ENCODE results near the gene NIPA2.

The NIPA2 gene

GRCh38 chr15:22904736-22905135 is 66.3 kb downstream of the NIPA2 start:
- H3K36me3 ChIP-seq (ENCODE audit: control insufficient read depth in 4 of 4, insufficient read depth in 4 of 4, low read length in 3 of 4) = peaks cover 10 to 83% (median 45%) of the 10 kb centered on the region in 4 experiments
- 100% methylated on average over 11 of the region's 11 CpGs for WGBS (ENCODE audit: insufficient coverage)
- no peaks in the 10 kb centered on the region for H3K4me1 ChIP-seq (ENCODE audit: control extremely low read depth in 1 of 4, control insufficient read depth in 4 of 4, insufficient read depth in 4 of 4, low read length in 3 of 4)
- H3K9me3 ChIP-seq (ENCODE audit: control extremely low read depth in 1 of 5, control insufficient read depth in 4 of 5, insufficient read depth in 2 of 5, low read depth in 1 of 5, low read length in 4 of 5) = peaks cover 0 to 3% (median 0%) of the 10 kb centered on the region in 5 experiments
- H3K4me3 ChIP-seq (ENCODE audit: control insufficient read depth in 1 of 7, extremely low read depth in 1 of 7, insufficient read depth in 4 of 7, low read depth in 2 of 7, low read length in 6 of 7) = no peak overlapping the region
- DNase-seq = no peak
- CTCF ChIA-PET = no interaction called here
- POLR2A ChIA-PET = no interaction called here
- H3K27ac ChIP-seq (ENCODE audit: insufficient read depth in 1 of 2, low read depth in 1 of 2, low read length in 2 of 2, poor library complexity in 1 of 2, severe bottlenecking in 2 of 2) = no peak overlapping the region
- no peaks in the 10 kb centered on the region for H3K27me3 ChIP-seq (replicated peaks in 2 of 5; ENCODE audit: control insufficient read depth in 4 of 5, insufficient read depth in 5 of 5, low read length in 4 of 5)

GRCh38 chr15:22907161-22907950 is 68.9 kb downstream of the NIPA2 start:
- Histone ChIP-seq H3K9me3 (ENCODE audit: control extremely low read depth in 1 of 5, control insufficient read depth in 4 of 5, insufficient read depth in 2 of 5, low read depth in 1 of 5, low read length in 4 of 5) (no peaks in the 10 kb centered on the region), H3K4me3 (ENCODE audit: control insufficient read depth in 1 of 7, extremely low read depth in 1 of 7, insufficient read depth in 4 of 7, low read depth in 2 of 7, low read length in 6 of 7) (no peak overlapping the region), H3K4me1 (ENCODE audit: control extremely low read depth in 1 of 4, control insufficient read depth in 4 of 4, insufficient read depth in 4 of 4, low read length in 3 of 4) (no peaks in the 10 kb centered on the region), H3K27ac (ENCODE audit: insufficient read depth in 1 of 2, low read depth in 1 of 2, low read length in 2 of 2, poor library complexity in 1 of 2, severe bottlenecking in 2 of 2) (no peak overlapping the region), H3K36me3 (ENCODE audit: control insufficient read depth in 4 of 4, insufficient read depth in 4 of 4, low read length in 3 of 4) (peaks cover 11 to 86% (median 53%) of the 10 kb centered on the region in 4 experiments), H3K27me3 (replicated peaks in 2 of 5; ENCODE audit: control insufficient read depth in 4 of 5, insufficient read depth in 5 of 5, low read length in 4 of 5) (no peaks in the 10 kb centered on the region)
- WGBS (ENCODE audit: insufficient coverage) = 98% methylated on average over 15 of the region's 16 CpGs
- DNase-seq = no peak
- POLR2A ChIA-PET = no interaction called here
- CTCF ChIA-PET = no interaction called here

GRCh38 chr15:22908830-22909229 is 70.4 kb downstream of the NIPA2 start:
- Histone ChIP-seq H3K9me3 (ENCODE audit: control extremely low read depth in 1 of 5, control insufficient read depth in 4 of 5, insufficient read depth in 2 of 5, low read depth in 1 of 5, low read length in 4 of 5) (no peaks in the 10 kb centered on the region), H3K36me3 (ENCODE audit: control insufficient read depth in 4 of 4, insufficient read depth in 4 of 4, low read length in 3 of 4) (peaks cover 11 to 83% (median 46%) of the 10 kb centered on the region in 4 experiments), H3K4me1 (ENCODE audit: control extremely low read depth in 1 of 4, control insufficient read depth in 4 of 4, insufficient read depth in 4 of 4, low read length in 3 of 4) (no peaks in the 10 kb centered on the region), H3K27me3 (replicated peaks in 2 of 5; ENCODE audit: control insufficient read depth in 4 of 5, insufficient read depth in 5 of 5, low read length in 4 of 5) (no peaks in the 10 kb centered on the region), H3K4me3 (ENCODE audit: control insufficient read depth in 1 of 7, extremely low read depth in 1 of 7, insufficient read depth in 4 of 7, low read depth in 2 of 7, low read length in 6 of 7) (no peak overlapping the region), H3K27ac (ENCODE audit: insufficient read depth in 1 of 2, low read depth in 1 of 2, low read length in 2 of 2, poor library complexity in 1 of 2, severe bottlenecking in 2 of 2) (no peak overlapping the region)
- CTCF ChIA-PET = interaction anchor here (1.9 kb wide), 1 partner anchor 127 kb away, joined by 5 read pairs; no protein-coding TSS in a partner anchor
- POLR2A ChIA-PET = no interaction called here
- WGBS (ENCODE audit: insufficient coverage) = 100% methylated on average over 4 of the region's 9 CpGs
- DNase-seq = no peak

- Histone ChIP-seq H3K27ac (ENCODE audit: insufficient read depth in 1 of 2, low read depth in 1 of 2, low read length in 2 of 2, poor library complexity in 1 of 2, severe bottlenecking in 2 of 2) (no peak overlapping the region), H3K36me3 (ENCODE audit: control insufficient read depth in 4 of 4, insufficient read depth in 4 of 4, low read length in 3 of 4) (peaks cover 11 to 87% (median 51%) of the 10 kb centered on the region in 4 experiments), H3K4me1 (ENCODE audit: control extremely low read depth in 1 of 4, control insufficient read depth in 4 of 4, insufficient read depth in 4 of 4, low read length in 3 of 4) (no peaks in the 10 kb centered on the region), H3K4me3 (ENCODE audit: control insufficient read depth in 1 of 7, extremely low read depth in 1 of 7, insufficient read depth in 4 of 7, low read depth in 2 of 7, low read length in 6 of 7) (no peak overlapping the region), H3K9me3 (ENCODE audit: control extremely low read depth in 1 of 5, control insufficient read depth in 4 of 5, insufficient read depth in 2 of 5, low read depth in 1 of 5, low read length in 4 of 5) (no peaks in the 10 kb centered on the region), H3K27me3 (replicated peaks in 2 of 5; ENCODE audit: control insufficient read depth in 4 of 5, insufficient read depth in 5 of 5, low read length in 4 of 5) (no peaks in the 10 kb centered on the region)
- ChIA-PET CTCF (no interaction called here), POLR2A (no interaction called here)
- WGBS (ENCODE audit: insufficient coverage) = 98% methylated on average over 5 of the region's 8 CpGs
- no peak for DNase-seq
These were observed 72.8 kb downstream of the NIPA2 start for GRCh38 chr15:22911306-22911705.

GRCh38 chr15:22912256-22912655 is 73.8 kb downstream of the NIPA2 start:
- no peak for DNase-seq
- no peak overlapping the region for H3K4me3 ChIP-seq (ENCODE audit: control insufficient read depth in 1 of 7, extremely low read depth in 1 of 7, insufficient read depth in 4 of 7, low read depth in 2 of 7, low read length in 6 of 7)
- H3K9me3 ChIP-seq (ENCODE audit: control extremely low read depth in 1 of 5, control insufficient read depth in 4 of 5, insufficient read depth in 2 of 5, low read depth in 1 of 5, low read length in 4 of 5) = no peaks in the 10 kb centered on the region
- peaks cover 11 to 89% (median 58%) of the 10 kb centered on the region in 4 experiments for H3K36me3 ChIP-seq (ENCODE audit: control insufficient read depth in 4 of 4, insufficient read depth in 4 of 4, low read length in 3 of 4)
- ChIA-PET POLR2A (no interaction called here), CTCF (no interaction called here)
- H3K27me3 ChIP-seq (replicated peaks in 2 of 5; ENCODE audit: control insufficient read depth in 4 of 5, insufficient read depth in 5 of 5, low read length in 4 of 5) = no peaks in the 10 kb centered on the region
- 97% methylated on average over 8 of the region's 12 CpGs for WGBS (ENCODE audit: insufficient coverage)
- H3K27ac ChIP-seq (ENCODE audit: insufficient read depth in 1 of 2, low read depth in 1 of 2, low read length in 2 of 2, poor library complexity in 1 of 2, severe bottlenecking in 2 of 2) = no peak overlapping the region
- no peaks in the 10 kb centered on the region for H3K4me1 ChIP-seq (ENCODE audit: control extremely low read depth in 1 of 4, control insufficient read depth in 4 of 4, insufficient read depth in 4 of 4, low read length in 3 of 4)

- WGBS (ENCODE audit: insufficient coverage) = 96% methylated on average over 12 of the region's 13 CpGs
- DNase-seq = no peak
- peaks cover 7 to 90% (median 59%) of the 10 kb centered on the region in 4 experiments for H3K36me3 ChIP-seq (ENCODE audit: control insufficient read depth in 4 of 4, insufficient read depth in 4 of 4, low read length in 3 of 4)
- H3K27me3 ChIP-seq (replicated peaks in 2 of 5; ENCODE audit: control insufficient read depth in 4 of 5, insufficient read depth in 5 of 5, low read length in 4 of 5) = no peaks in the 10 kb centered on the region
- ChIA-PET POLR2A (no interaction called here), CTCF (interaction anchor here (1.0 kb wide), 1 partner anchor 18 kb away, joined by 4 read pairs; no protein-coding TSS in a partner anchor)
- H3K4me1 ChIP-seq (ENCODE audit: control extremely low read depth in 1 of 4, control insufficient read depth in 4 of 4, insufficient read depth in 4 of 4, low read length in 3 of 4) = no peaks in the 10 kb centered on the region
- H3K9me3 ChIP-seq (ENCODE audit: control extremely low read depth in 1 of 5, control insufficient read depth in 4 of 5, insufficient read depth in 2 of 5, low read depth in 1 of 5, low read length in 4 of 5) = no peaks in the 10 kb centered on the region
- no peak overlapping the region for H3K27ac ChIP-seq (ENCODE audit: insufficient read depth in 1 of 2, low read depth in 1 of 2, low read length in 2 of 2, poor library complexity in 1 of 2, severe bottlenecking in 2 of 2)
- no peak overlapping the region for H3K4me3 ChIP-seq (ENCODE audit: control insufficient read depth in 1 of 7, extremely low read depth in 1 of 7, insufficient read depth in 4 of 7, low read depth in 2 of 7, low read length in 6 of 7)
These were observed 75.3 kb downstream of the NIPA2 start for GRCh38 chr15:22913646-22914380.

GRCh38 chr15:22915866-22916515 is 77.5 kb downstream of the NIPA2 start:
- H3K27me3 ChIP-seq (replicated peaks in 2 of 5; ENCODE audit: control insufficient read depth in 4 of 5, insufficient read depth in 5 of 5, low read length in 4 of 5) = no peaks in the 10 kb centered on the region
- ChIA-PET CTCF (no interaction called here), POLR2A (no interaction called here)
- no peak overlapping the region for H3K27ac ChIP-seq (ENCODE audit: insufficient read depth in 1 of 2, low read depth in 1 of 2, low read length in 2 of 2, poor library complexity in 1 of 2, severe bottlenecking in 2 of 2)
- H3K4me1 ChIP-seq (ENCODE audit: control extremely low read depth in 1 of 4, control insufficient read depth in 4 of 4, insufficient read depth in 4 of 4, low read length in 3 of 4) = no peaks in the 10 kb centered on the region
- H3K4me3 ChIP-seq (ENCODE audit: control insufficient read depth in 1 of 7, extremely low read depth in 1 of 7, insufficient read depth in 4 of 7, low read depth in 2 of 7, low read length in 6 of 7) = no peak overlapping the region
- WGBS (ENCODE audit: insufficient coverage) = 98% methylated on average over 24 of the region's 25 CpGs
- H3K9me3 ChIP-seq (ENCODE audit: control extremely low read depth in 1 of 5, control insufficient read depth in 4 of 5, insufficient read depth in 2 of 5, low read depth in 1 of 5, low read length in 4 of 5) = no peaks in the 10 kb centered on the region
- no peak for DNase-seq
- peaks cover 3 to 74% (median 55%) of the 10 kb centered on the region in 4 experiments for H3K36me3 ChIP-seq (ENCODE audit: control insufficient read depth in 4 of 4, insufficient read depth in 4 of 4, low read length in 3 of 4)

Measured in common myeloid progenitor, CD34-positive (primary cell).